Esophagus squamous epithelium (tissue), 4 donors: ENCODE results near the gene ATP8B4.

ENCODE experiments used
- CTCF ChIP-seq, 6 experiments: fragments of 450-650 bp in 4 of 6; fragments of 200-600 bp in 2 of 6; sonication (generic) in 2 of 6; IDR thresholded peaks; one replicate each; pipeline ENCODE4 v1.5.1; 2016 to 2019; ENCODE audit warnings: antibody characterized with exemption in 6 of 6, mild to moderate bottlenecking in 4 of 6, moderate library complexity in 4 of 6
- POLR2A ChIP-seq, 4 donors: fragments of 450-650 bp; IDR thresholded peaks; one replicate each; pipeline ENCODE4 v1.6.1; 2017; ENCODE audit warnings: antibody characterized with exemption in 4 of 4, mild to moderate bottlenecking in 4 of 4, moderate library complexity in 3 of 4

GRCh38 chr15:50051811-50052419 is 67.1 kb downstream of the ATP8B4 start:
- TF ChIP-seq CTCF (IDR thresholded peaks at IDR 0.05): peak in 5 of 6 experiments; percentile 28 to 52 (median 48)
- no peak for TF ChIP-seq POLR2A (IDR thresholded peaks at IDR 0.05)
